Measurements from ENCODE around the gene PRSS50.
A peak's percentile ranks its signal among the peaks of the same experiment; 100 is the strongest.
"Not testable (repeated sequence)": the region's sequence is repeated elsewhere in the genome, so short reads cannot be mapped to it uniquely, and the experiment has no call there.

PRSS50 gene

GRCh38 chr3:46717447-46718231, at the start of gene PRSS50:
PRSS50 (minus strand) TSS chr3:46717869; CDS start chr3:46717824, 45 bp downstream.
- peak; percentile 24 to 57 for DNase-seq (ENCODE audit: low read depth in 2 of 2)

GRCh38 chr3:46764206-46764605, 46.5 kb upstream of the PRSS50 start:
- DNase-seq (ENCODE audit: low read depth in 2 of 2) = no peak

GRCh38 chr3:46763178-46763577, 45.5 kb upstream of the PRSS50 start:
- DNase-seq (ENCODE audit: low read depth in 2 of 2) = no peak

- no peak for DNase-seq (ENCODE audit: low read depth in 2 of 2)
These were observed 41.8 kb upstream of the PRSS50 start for GRCh38 chr3:46759239-46760167.

DNA sequence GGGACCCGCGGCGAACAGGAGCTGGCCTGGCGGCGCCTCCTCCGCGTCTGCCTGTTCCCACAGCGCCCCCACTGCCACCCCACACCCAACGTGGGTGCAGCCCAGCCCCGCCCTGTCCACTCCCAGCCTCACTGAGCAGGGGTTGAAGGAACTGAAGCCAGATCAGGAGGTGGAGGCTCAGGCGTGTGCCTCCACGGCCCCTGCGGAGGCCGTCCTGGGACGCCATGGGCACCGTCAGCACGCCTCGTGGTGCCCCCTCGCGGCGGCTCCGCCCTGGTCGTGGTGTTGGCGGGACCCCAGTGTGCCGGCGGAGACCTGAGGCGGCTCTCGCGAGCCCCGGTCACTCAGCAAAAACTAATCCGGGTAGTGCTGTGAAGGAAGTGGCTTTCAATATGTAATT, 39.0 kb upstream of the PRSS50 start:
- no peak for DNase-seq (ENCODE audit: low read depth in 2 of 2)

DNA sequence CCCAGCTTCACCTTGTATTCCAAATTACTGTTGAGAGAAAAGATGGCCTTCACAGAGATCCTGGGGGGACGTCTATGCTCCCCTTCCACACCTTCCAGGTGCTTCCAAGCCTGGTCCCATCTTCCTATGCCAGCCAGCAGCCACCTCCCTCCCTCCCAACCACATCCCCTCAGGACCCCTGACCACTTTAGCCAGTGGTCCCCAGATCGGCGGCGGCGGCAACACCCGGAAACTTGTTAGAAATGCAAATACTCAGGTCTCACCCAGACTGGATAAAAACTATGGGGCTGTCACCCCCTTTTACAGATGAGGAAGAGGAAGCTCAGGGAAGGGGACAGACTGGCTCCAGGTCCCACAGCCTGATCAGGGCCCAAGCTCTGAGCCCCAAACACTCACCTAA, 38.0 kb upstream of the PRSS50 start:
- no peak for DNase-seq (ENCODE audit: low read depth in 2 of 2)

GRCh38 chr3:46753127-46753526, 35.5 kb upstream of the PRSS50 start:
- DNase-seq (ENCODE audit: low read depth in 2 of 2) = peak; percentile 6 to 19

GRCh38 chr3:46750555-46751038, 32.9 kb upstream of the PRSS50 start:
- DNase-seq (ENCODE audit: low read depth in 2 of 2) = no peak

DNA sequence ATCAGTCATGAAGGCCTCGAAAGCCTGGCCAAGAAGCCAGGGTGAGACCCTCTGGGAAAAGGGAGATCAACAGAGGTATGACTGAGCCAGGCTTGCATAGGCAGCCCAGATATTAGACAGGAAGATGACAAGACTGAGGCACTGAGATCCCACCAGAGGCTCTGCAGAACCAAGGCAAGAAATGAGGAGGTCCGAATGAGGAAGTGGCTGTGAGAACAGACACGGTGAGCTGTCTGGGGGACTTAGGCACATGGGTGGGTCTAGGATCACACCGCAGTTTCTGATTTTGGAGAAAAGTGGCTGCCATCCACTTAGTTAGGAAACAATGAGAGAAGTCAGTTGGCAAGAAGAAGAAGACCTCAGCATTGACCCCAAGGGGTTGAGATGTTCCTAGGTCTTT, 31.5 kb upstream of the PRSS50 start:
- no peak for DNase-seq (ENCODE audit: low read depth in 2 of 2)

- DNase-seq (ENCODE audit: low read depth in 2 of 2) = no peak
These were observed 30.5 kb upstream of the PRSS50 start for GRCh38 chr3:46748170-46748569.

DNA sequence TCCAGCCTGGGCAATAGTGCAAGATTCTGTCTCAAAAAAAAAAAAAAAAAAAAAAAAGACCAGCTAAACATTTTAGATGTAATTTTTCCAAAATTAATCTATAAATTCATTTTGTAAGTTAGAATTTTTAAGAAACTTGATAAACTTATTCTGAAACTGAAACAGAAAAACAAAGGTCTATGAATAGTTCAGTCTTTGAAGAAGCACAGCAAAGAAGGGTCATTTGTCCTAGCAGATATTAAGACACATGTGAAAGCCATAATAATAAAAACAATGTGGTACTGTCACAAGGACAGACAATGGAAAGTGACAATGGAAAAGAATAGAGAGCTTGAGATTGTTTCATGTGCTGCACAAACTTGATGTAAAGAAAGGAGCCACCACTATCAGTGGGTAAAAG, 29.0 kb upstream of the PRSS50 start:
- no peak for DNase-seq (ENCODE audit: low read depth in 2 of 2)

- DNase-seq (ENCODE audit: low read depth in 2 of 2) = no peak
These were observed 25.4 kb upstream of the PRSS50 start for GRCh38 chr3:46742992-46743585.

DNA sequence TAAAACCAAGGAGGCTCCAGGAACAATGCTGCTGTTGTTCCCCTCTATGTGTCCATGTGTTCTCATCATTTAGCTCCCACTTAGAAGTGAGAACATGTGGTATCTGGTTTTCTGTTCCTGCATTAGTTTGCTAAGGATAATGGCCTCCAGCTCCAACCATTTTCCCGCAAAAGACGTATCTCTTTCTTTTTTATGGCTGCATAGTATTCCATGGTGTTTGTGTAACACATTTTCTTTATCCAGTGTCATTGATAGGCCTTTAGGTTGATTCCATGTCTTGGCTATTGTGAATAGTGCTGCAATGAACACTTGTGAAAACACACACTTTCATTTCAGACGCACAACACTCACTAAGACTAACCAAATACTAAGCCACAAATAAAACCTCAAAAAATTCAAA, 21.9 kb upstream of the PRSS50 start:
- DNase-seq (ENCODE audit: low read depth in 2 of 2) = not testable (repeated sequence)

DNA sequence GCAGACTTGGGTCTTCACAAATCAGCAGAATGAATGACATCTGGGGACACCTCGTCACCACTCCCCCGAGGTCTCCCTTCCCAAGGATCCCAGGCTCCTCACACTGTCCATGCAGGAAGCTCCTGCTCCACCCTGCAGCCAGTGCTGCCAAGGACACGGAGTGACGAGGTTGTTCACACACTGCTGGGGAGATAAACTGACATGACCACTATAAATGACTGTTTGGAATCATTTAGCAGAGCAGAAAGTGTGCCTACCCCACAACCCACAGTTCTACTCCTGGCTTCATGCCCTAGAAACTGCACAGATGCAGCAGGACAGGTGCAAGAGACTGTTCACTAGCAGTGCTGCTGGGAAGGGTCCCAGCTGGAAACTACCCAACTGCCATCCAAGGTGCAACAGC, 19.7 kb upstream of the PRSS50 start:
- DNase-seq (ENCODE audit: low read depth in 2 of 2) = no peak

DNA sequence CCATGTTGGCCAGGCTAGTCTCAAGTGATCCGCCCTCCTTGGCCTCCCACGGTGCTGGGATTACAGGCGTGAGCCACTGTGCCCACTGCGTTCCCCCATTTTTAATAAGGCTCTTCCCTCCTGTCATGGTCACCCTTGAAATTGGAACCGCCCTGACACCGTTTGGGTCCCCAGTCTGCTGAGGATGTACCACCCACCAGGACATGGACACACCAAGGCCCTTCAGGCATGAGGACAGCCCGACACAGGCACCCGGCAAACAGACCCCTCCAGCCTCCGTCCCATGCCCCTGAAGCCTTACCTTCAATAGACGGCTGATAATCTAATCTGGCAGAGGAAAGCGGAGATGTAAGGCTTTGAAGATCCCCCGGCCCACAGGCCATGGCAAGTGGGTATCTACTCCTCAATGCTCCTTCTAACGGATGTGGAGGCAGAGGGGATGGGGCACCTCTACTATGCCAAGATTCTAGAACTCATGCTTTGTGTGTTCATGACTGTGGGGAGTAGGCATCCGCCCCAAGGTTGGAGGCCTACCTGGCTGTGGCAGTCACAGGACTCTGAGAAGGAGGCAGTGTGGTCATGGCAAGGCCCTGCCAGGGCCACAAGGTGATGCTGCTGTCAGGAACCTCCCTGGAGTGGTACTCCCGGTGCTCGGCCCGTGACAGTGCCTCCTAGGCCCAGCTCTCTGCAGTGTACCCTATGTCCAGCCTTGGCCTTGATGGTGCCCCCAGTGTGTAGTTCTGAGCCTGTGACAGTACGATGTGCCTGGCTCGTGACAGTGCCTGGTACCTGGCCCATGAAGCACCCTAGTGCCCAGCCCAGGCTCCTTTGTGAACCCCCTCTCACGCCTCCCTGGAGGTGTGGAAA, 18.6 kb upstream of the PRSS50 start:
- no peak for DNase-seq (ENCODE audit: low read depth in 2 of 2)

DNA sequence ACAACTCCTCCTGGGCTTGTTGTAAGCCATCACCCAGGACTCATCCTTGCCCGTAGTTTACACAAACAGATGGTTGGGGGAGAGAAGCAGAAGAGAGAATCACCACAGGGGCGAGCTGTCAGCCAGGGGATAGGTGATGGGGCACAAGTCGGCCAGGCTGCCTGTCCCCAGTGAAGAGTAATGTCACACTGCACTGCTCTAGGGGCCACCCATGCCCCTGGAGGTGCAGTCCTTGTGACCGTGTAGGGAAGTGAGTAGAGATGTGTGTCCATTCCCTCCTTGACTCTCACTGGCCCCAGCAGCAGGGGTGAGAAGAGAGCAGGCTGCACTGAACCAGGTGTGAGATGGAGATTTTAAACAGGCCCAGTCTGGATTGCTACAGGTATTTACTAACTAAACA, 17.1 kb upstream of the PRSS50 start:
- DNase-seq (ENCODE audit: low read depth in 2 of 2) = no peak

GRCh38 chr3:46733026-46733800, 15.5 kb upstream of the PRSS50 start:
- DNase-seq (ENCODE audit: low read depth in 2 of 2) = no peak

GRCh38 chr3:46731795-46732194, 14.1 kb upstream of the PRSS50 start:
- DNase-seq (ENCODE audit: low read depth in 2 of 2) = no peak

GRCh38 chr3:46730819-46731218, 13.2 kb upstream of the PRSS50 start:
- no peak for DNase-seq (ENCODE audit: low read depth in 2 of 2)

- DNase-seq (ENCODE audit: low read depth in 2 of 2) = no peak
These were observed 11.4 kb upstream of the PRSS50 start for GRCh38 chr3:46729038-46729437.

Measured in stimulated activated CD4-positive, alpha-beta T cell treated with anti-CD3 and anti-CD28 coated beads, Interleukin-15, amount 100 ng/mL, for 48 hours (primary cell).